Measurements from ENCODE around the gene CDK13. TPM values are rescaled to one million over a fixed set of nuclear protein-coding genes. Genes with fewer than 3 reads are reported as not detected.

Gene CDK13
- polyA plus RNA-seq, 2 of the 4 experiments (the other 2 are of a cell fraction), result 18.2 to 39.6 TPM

DNA sequence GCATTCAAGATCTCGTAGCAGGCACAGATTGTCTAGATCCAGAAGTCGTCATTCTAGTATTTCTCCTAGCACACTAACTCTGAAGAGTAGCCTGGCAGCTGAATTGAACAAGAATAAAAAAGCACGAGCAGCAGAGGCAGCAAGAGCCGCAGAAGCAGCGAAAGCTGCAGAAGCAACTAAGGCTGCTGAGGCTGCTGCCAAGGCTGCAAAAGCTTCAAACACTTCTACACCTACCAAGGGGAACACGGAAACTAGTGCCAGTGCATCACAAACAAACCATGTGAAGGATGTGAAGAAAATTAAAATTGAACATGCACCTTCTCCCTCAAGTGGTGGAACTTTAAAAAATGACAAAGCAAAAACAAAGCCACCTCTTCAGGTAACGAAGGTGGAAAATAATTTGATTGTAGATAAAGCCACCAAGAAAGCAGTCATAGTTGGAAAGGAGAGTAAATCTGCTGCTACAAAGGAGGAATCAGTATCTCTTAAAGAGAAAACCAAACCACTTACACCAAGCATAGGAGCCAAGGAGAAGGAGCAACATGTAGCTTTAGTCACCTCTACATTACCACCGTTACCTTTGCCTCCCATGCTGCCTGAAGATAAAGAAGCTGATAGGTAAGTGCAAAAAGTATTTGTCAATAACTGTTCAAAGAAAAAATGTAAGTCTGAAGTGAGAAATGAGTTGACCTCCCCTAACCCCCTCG lies 37.7 kb downstream of the CDK13 start:
- no peak overlapping the region for H3K4me2 ChIP-seq
- ATAC-seq, result no peak
- DNase-seq (ENCODE audit: low read depth in 1 of 2, low spot score in 1 of 2), result no peak
- FAIRE-seq, result no peak
- H3K9me3 ChIP-seq, result no peaks in the 10 kb centered on the region
- H3K4me1 ChIP-seq, result 0 out of 3 replicates have a peak, but pooled peaks cover 4% of the 10 kb centered on the region
- TF ChIP-seq KDM1A (IDR thresholded peaks at IDR 0.05; ENCODE audit: low read depth) (no peak), MAZ (IDR thresholded peaks at IDR 0.05; ENCODE audit: borderline replicate concordance, low read depth, low read length) (no peak), CHD4 (IDR thresholded peaks at IDR 0.05; ENCODE audit: borderline replicate concordance) (no peak), FOSB (CRISPR knock-in tag; IDR thresholded peaks at IDR 0.05) (no peak), NFE2L2 (conservative IDR thresholded peaks at IDR 0.05; ENCODE audit: low read length) (no peak), PHF8 (IDR thresholded peaks at IDR 0.05; ENCODE audit: borderline replicate concordance, low read depth) (no peak), RARB (CRISPR knock-in tag; IDR thresholded peaks at IDR 0.05) (no peak), JUNB (IDR thresholded peaks at IDR 0.05) (no peak), BHLHE40 (IDR thresholded peaks at IDR 0.05; ENCODE audit: low read depth, low read length) (no peak), MYC (IDR thresholded peaks at IDR 0.05; ENCODE audit: borderline replicate concordance, low read length) (no peak), CBX8 (IDR thresholded peaks at IDR 0.05) (no peak), RCOR1 (IDR thresholded peaks at IDR 0.05; ENCODE audit: low read depth, low read length) (no peak)
- TF ChIP-seq, protein P1, sequence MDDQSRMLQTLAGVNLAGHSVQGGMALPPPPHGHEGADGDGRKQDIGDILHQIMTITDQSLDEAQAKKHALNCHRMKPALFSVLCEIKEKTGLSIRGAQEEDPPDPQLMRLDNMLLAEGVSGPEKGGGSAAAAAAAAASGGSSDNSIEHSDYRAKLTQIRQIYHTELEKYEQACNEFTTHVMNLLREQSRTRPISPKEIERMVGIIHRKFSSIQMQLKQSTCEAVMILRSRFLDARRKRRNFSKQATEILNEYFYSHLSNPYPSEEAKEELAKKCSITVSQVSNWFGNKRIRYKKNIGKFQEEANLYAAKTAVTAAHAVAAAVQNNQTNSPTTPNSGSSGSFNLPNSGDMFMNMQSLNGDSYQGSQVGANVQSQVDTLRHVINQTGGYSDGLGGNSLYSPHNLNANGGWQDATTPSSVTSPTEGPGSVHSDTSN (IDR thresholded peaks at IDR 0.05), result no peak
- TF ChIP-seq, protein P2, sequence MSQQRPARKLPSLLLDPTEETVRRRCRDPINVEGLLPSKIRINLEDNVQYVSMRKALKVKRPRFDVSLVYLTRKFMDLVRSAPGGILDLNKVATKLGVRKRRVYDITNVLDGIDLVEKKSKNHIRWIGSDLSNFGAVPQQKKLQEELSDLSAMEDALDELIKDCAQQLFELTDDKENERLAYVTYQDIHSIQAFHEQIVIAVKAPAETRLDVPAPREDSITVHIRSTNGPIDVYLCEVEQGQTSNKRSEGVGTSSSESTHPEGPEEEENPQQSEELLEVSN (IDR thresholded peaks at IDR 0.05; ENCODE audit: borderline replicate concordance, low read depth), result no peak
- TF ChIP-seq, protein P3, sequence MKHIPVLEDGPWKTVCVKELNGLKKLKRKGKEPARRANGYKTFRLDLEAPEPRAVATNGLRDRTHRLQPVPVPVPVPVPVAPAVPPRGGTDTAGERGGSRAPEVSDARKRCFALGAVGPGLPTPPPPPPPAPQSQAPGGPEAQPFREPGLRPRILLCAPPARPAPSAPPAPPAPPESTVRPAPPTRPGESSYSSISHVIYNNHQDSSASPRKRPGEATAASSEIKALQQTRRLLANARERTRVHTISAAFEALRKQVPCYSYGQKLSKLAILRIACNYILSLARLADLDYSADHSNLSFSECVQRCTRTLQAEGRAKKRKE (CRISPR knock-in tag; IDR thresholded peaks at IDR 0.05; ENCODE audit: low read depth), result no peak
- TF ChIP-seq, protein P4, sequence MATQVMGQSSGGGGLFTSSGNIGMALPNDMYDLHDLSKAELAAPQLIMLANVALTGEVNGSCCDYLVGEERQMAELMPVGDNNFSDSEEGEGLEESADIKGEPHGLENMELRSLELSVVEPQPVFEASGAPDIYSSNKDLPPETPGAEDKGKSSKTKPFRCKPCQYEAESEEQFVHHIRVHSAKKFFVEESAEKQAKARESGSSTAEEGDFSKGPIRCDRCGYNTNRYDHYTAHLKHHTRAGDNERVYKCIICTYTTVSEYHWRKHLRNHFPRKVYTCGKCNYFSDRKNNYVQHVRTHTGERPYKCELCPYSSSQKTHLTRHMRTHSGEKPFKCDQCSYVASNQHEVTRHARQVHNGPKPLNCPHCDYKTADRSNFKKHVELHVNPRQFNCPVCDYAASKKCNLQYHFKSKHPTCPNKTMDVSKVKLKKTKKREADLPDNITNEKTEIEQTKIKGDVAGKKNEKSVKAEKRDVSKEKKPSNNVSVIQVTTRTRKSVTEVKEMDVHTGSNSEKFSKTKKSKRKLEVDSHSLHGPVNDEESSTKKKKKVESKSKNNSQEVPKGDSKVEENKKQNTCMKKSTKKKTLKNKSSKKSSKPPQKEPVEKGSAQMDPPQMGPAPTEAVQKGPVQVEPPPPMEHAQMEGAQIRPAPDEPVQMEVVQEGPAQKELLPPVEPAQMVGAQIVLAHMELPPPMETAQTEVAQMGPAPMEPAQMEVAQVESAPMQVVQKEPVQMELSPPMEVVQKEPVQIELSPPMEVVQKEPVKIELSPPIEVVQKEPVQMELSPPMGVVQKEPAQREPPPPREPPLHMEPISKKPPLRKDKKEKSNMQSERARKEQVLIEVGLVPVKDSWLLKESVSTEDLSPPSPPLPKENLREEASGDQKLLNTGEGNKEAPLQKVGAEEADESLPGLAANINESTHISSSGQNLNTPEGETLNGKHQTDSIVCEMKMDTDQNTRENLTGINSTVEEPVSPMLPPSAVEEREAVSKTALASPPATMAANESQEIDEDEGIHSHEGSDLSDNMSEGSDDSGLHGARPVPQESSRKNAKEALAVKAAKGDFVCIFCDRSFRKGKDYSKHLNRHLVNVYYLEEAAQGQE (IDR thresholded peaks at IDR 0.05), result no peak
- TF ChIP-seq, protein P5, sequence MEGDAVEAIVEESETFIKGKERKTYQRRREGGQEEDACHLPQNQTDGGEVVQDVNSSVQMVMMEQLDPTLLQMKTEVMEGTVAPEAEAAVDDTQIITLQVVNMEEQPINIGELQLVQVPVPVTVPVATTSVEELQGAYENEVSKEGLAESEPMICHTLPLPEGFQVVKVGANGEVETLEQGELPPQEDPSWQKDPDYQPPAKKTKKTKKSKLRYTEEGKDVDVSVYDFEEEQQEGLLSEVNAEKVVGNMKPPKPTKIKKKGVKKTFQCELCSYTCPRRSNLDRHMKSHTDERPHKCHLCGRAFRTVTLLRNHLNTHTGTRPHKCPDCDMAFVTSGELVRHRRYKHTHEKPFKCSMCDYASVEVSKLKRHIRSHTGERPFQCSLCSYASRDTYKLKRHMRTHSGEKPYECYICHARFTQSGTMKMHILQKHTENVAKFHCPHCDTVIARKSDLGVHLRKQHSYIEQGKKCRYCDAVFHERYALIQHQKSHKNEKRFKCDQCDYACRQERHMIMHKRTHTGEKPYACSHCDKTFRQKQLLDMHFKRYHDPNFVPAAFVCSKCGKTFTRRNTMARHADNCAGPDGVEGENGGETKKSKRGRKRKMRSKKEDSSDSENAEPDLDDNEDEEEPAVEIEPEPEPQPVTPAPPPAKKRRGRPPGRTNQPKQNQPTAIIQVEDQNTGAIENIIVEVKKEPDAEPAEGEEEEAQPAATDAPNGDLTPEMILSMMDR (IDR thresholded peaks at IDR 0.05), result no peak
- no peak overlapping the region for H3K4me3 ChIP-seq
- WGBS (ENCODE audit: missing lambda C conversion rate), result 89% methylated on average over 9 of the region's 9 CpGs
- ChIA-PET POLR2A (no interaction called here), CTCF (no interaction called here)
- no peak overlapping the region for H3K27ac ChIP-seq

All from A549 (cell line).